ENCODE results near the gene AUTS2.

DNA sequence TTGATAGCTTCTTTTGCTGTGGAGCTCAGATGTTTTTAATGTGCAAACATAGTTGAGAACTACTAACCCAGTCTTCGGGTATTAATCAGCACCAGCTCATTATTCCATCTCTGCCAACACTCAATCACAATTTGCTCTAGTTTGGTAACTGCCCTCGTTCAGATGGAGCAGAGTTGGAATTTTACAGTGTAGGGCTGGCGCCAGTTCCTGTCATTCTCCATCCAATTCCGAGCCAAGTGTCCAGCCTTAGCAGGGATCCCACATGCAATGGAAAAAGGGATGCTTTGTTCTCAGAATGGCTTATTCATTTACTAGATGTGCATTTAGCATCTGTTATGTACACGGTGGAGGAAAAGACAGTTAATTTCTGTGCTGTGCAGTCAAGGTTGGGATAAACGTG, 1029.2 kb downstream of the AUTS2 start:
- TF ChIP-seq ARID1B (IDR thresholded peaks at IDR 0.05) (no peak), GABPA (tag; conservative IDR thresholded peaks at IDR 0.05; ENCODE audit: low read depth) (no peak), NELFE (IDR thresholded peaks at IDR 0.05; ENCODE audit: insufficient read depth, insufficient read length) (no peak), KLF10 (CRISPR knock-in tag; IDR thresholded peaks at IDR 0.05) (no peak), CBX5 (IDR thresholded peaks at IDR 0.05; ENCODE audit: borderline replicate concordance, low read depth) (no peak), FOXM1 (IDR thresholded peaks at IDR 0.05; ENCODE audit: low read depth) (no peak), FOXM1 (CRISPR knock-in tag; IDR thresholded peaks at IDR 0.05; ENCODE audit: low read depth) (no peak)
- TF ChIP-seq, protein P1, sequence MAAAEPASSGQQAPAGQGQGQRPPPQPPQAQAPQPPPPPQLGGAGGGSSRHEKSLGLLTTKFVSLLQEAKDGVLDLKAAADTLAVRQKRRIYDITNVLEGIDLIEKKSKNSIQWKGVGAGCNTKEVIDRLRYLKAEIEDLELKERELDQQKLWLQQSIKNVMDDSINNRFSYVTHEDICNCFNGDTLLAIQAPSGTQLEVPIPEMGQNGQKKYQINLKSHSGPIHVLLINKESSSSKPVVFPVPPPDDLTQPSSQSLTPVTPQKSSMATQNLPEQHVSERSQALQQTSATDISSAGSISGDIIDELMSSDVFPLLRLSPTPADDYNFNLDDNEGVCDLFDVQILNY (CRISPR knock-in tag; IDR thresholded peaks at IDR 0.05), result no peak
- TF ChIP-seq, protein P2, sequence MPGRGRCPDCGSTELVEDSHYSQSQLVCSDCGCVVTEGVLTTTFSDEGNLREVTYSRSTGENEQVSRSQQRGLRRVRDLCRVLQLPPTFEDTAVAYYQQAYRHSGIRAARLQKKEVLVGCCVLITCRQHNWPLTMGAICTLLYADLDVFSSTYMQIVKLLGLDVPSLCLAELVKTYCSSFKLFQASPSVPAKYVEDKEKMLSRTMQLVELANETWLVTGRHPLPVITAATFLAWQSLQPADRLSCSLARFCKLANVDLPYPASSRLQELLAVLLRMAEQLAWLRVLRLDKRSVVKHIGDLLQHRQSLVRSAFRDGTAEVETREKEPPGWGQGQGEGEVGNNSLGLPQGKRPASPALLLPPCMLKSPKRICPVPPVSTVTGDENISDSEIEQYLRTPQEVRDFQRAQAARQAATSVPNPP (IDR thresholded peaks at IDR 0.05; ENCODE audit: borderline replicate concordance, insufficient read depth, insufficient read length), result no peak
- TF ChIP-seq, protein P3, sequence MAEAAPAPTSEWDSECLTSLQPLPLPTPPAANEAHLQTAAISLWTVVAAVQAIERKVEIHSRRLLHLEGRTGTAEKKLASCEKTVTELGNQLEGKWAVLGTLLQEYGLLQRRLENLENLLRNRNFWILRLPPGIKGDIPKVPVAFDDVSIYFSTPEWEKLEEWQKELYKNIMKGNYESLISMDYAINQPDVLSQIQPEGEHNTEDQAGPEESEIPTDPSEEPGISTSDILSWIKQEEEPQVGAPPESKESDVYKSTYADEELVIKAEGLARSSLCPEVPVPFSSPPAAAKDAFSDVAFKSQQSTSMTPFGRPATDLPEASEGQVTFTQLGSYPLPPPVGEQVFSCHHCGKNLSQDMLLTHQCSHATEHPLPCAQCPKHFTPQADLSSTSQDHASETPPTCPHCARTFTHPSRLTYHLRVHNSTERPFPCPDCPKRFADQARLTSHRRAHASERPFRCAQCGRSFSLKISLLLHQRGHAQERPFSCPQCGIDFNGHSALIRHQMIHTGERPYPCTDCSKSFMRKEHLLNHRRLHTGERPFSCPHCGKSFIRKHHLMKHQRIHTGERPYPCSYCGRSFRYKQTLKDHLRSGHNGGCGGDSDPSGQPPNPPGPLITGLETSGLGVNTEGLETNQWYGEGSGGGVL (CRISPR knock-in tag; IDR thresholded peaks at IDR 0.05), result no peak
- TF ChIP-seq, protein P4, sequence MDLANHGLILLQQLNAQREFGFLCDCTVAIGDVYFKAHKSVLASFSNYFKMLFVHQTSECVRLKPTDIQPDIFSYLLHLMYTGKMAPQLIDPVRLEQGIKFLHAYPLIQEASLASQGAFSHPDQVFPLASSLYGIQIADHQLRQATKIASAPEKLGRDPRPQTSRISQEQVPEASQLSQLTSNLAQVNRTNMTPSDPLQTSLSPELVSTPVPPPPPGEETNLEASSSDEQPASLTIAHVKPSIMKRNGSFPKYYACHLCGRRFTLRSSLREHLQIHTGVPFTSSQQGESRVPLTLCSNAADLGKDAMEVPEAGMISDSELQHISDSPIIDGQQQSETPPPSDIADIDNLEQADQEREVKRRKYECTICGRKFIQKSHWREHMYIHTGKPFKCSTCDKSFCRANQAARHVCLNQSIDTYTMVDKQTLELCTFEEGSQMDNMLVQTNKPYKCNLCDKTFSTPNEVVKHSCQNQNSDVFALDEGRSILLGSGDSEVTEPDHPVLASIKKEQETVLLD (IDR thresholded peaks at IDR 0.05), result no peak
- TF ChIP-seq, protein P5, sequence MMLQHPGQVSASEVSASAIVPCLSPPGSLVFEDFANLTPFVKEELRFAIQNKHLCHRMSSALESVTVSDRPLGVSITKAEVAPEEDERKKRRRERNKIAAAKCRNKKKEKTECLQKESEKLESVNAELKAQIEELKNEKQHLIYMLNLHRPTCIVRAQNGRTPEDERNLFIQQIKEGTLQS (IDR thresholded peaks at IDR 0.05), result no peak
- TF ChIP-seq, protein P5 (CRISPR knock-in tag; conservative IDR thresholded peaks at IDR 0.05), result no peak
- TF ChIP-seq, protein P6, sequence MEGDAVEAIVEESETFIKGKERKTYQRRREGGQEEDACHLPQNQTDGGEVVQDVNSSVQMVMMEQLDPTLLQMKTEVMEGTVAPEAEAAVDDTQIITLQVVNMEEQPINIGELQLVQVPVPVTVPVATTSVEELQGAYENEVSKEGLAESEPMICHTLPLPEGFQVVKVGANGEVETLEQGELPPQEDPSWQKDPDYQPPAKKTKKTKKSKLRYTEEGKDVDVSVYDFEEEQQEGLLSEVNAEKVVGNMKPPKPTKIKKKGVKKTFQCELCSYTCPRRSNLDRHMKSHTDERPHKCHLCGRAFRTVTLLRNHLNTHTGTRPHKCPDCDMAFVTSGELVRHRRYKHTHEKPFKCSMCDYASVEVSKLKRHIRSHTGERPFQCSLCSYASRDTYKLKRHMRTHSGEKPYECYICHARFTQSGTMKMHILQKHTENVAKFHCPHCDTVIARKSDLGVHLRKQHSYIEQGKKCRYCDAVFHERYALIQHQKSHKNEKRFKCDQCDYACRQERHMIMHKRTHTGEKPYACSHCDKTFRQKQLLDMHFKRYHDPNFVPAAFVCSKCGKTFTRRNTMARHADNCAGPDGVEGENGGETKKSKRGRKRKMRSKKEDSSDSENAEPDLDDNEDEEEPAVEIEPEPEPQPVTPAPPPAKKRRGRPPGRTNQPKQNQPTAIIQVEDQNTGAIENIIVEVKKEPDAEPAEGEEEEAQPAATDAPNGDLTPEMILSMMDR (IDR thresholded peaks at IDR 0.05 in 2 of 3, conservative IDR thresholded peaks at IDR 0.05 in 1 of 3; ENCODE audit: insufficient read depth in 2 of 3, low read depth in 1 of 3, low read length in 3 of 3), result no peak
- TF ChIP-seq, protein P7, sequence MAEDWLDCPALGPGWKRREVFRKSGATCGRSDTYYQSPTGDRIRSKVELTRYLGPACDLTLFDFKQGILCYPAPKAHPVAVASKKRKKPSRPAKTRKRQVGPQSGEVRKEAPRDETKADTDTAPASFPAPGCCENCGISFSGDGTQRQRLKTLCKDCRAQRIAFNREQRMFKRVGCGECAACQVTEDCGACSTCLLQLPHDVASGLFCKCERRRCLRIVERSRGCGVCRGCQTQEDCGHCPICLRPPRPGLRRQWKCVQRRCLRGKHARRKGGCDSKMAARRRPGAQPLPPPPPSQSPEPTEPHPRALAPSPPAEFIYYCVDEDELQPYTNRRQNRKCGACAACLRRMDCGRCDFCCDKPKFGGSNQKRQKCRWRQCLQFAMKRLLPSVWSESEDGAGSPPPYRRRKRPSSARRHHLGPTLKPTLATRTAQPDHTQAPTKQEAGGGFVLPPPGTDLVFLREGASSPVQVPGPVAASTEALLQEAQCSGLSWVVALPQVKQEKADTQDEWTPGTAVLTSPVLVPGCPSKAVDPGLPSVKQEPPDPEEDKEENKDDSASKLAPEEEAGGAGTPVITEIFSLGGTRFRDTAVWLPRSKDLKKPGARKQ (CRISPR knock-in tag; IDR thresholded peaks at IDR 0.05), result no peak
